Naive B cell (primary cell): ENCODE results near the gene KDM8. TPM values are rescaled to one million over a fixed set of nuclear protein-coding genes. Genes with fewer than 3 reads are reported as not detected.

ENCODE experiments used
- ATAC-seq, 2 donors: fragments of 150-1000 bp; cut with Tn5 transposase; 2 replicates each; pipeline ENCODE4 v1.10.0; 2021; ENCODE audit warnings: low read depth in 2 of 2, mild to moderate bottlenecking in 2 of 2, moderate library complexity in 2 of 2
- DNase-seq: peaks from one replicate; pipeline ENCODE4 v3.0.0; 2022
- H3K27ac Mint-ChIP-seq, 6 donors: one replicate each; pipeline ENCODE4 v1.8.0; 2020 to 2022; ENCODE audit warnings: mild to moderate bottlenecking in 6 of 6, mixed read lengths in 6 of 6, moderate library complexity in 5 of 6, inconsistent platforms in 2 of 6
- H3K27me3 Mint-ChIP-seq, 3 donors: one replicate each; pipeline ENCODE4 v1.8.0; 2021 to 2022; ENCODE audit warnings: mixed read lengths in 3 of 3, mild to moderate bottlenecking in 1 of 3
- H3K36me3 Mint-ChIP-seq, 2 donors: one replicate each; pipeline ENCODE4 v1.8.0; 2020 to 2022; ENCODE audit warnings: mixed read lengths in 2 of 2, inconsistent platforms in 1 of 2, mild to moderate bottlenecking in 1 of 2
- H3K4me1 Mint-ChIP-seq, 3 donors: one replicate each; pipeline ENCODE4 v1.8.0; 2020 to 2022; ENCODE audit warnings: mixed read lengths in 3 of 3, inconsistent platforms in 1 of 3, mild to moderate bottlenecking in 1 of 3, moderate library complexity in 1 of 3
- H3K4me3 Mint-ChIP-seq, 8 donors: one replicate each; pipeline ENCODE4 v1.8.0; 2020 to 2022; ENCODE audit warnings: mild to moderate bottlenecking in 8 of 8, mixed read lengths in 8 of 8, moderate library complexity in 8 of 8, inconsistent platforms in 2 of 8
- H3K9me3 Mint-ChIP-seq, 7 donors: one replicate each; pipeline ENCODE4 v1.8.0; 2020 to 2022; ENCODE audit warnings: mixed read lengths in 7 of 7, mild to moderate bottlenecking in 5 of 7, inconsistent platforms in 2 of 7, moderate library complexity in 1 of 7
- polyA plus RNA-seq, 6 donors: library from polyadenylated mRNA; unstranded; fragments of 300-500 nt; fragmentation: Illumina TruSeq; gene quantifications; one replicate each; pipeline ENCODE4 v1.2.3, GENCODE V29; 2021; ENCODE audit warnings: low read depth in 6 of 6

The KDM8 gene
- polyA plus RNA-seq, 6 donors from 2014 or later, result 2.9 to 8.2 (median 4.2) TPM; not detected in 1

- peak overlapping the region in 3 of 6 donors; percentile 34 to 69 (median 68) for H3K27ac Mint-ChIP-seq
- ATAC-seq, result no peak
- H3K9me3 Mint-ChIP-seq, result peaks cover 0 to 2% (median 0%) of the 10 kb centered on the region in 7 donors
- DNase-seq, result no peak
- peaks cover 43 to 64% (median 61%) of the 10 kb centered on the region in 3 donors for H3K4me1 Mint-ChIP-seq
- no peaks in the 10 kb centered on the region for H3K36me3 Mint-ChIP-seq
- no peaks in the 10 kb centered on the region for H3K27me3 Mint-ChIP-seq
- H3K4me3 Mint-ChIP-seq, result peak overlapping the region in 1 of 8 donors; percentile 6
Observed at GRCh38 chr16:27177031-27177774, 26.1 kb upstream of the KDM8 start.

DNA sequence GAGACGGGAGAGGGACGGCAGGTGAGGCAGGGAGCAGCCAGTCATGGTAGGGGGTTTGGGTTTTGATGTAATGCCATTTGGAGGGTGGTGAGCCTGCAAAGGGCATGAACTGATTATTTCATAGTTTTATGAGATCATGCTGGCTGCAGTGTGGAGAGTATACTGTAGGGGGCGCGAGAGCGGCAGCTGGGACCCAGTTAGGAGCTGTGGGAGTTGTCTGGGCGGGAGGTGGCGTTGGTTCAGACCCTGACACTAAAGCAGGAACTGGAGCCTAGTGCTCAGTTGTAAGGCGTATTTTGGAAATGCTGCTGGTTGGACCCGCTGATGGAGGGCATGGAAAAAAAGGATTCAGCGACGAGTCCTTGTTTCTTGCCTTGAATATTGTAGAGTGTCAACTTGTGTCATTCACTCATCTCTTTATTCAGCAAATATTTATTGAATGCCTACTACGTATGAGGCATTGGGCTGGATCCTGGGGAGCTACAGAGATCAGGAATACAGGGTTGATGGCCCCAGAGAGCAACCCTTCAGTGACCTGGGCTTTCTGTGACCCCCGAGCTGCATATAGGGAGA lies 23.7 kb upstream of the KDM8 start:
- H3K36me3 Mint-ChIP-seq, result no peaks in the 10 kb centered on the region
- H3K4me3 Mint-ChIP-seq, result peak overlapping the region in 4 of 8 donors; percentile 2 to 60 (median 40)
- peaks cover 0 to 2% (median 0%) of the 10 kb centered on the region in 7 donors for H3K9me3 Mint-ChIP-seq
- ATAC-seq (peak; percentile 99), DNase-seq (peak; percentile 81)
- H3K27me3 Mint-ChIP-seq, result no peaks in the 10 kb centered on the region
- H3K27ac Mint-ChIP-seq, result peak overlapping the region in 3 of 6 donors; percentile 70 to 83 (median 82)
- peaks cover 31 to 40% (median 40%) of the 10 kb centered on the region in 3 donors for H3K4me1 Mint-ChIP-seq

DNA sequence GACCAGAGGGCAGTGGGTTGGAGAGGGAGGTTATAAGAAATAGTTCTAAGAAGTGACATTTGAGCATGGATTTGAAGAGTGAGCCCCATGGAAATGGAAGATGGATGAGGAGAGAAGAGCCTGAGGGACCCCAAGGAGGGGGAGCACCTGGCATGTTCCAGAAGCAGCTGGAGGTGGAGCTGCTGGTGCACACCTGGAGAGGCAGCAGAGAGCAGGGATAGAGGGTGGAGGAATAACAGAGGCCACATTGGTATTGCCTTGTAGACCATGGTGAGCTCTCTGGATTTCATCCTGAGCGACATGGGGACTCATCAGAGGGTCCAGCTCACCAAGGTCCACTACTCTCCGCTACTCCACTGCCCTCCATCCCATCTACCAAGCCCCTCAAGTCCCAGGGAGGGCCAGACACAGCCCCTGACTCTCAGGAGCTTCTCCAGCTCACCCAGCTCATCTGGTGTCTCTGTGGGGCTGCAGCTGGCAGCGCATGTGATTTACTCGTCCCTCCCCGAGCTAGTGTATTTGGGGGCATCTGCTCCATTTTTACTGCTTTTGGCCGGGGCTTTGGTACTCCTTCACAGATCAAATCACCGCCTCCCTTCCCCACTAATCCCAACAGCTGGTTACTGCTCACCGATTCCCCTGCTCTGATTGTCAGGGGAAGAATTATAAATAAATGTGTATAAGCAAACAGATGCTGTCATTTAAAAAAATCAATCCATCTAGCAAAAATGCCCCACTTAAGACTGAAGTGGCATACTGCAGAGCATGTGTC lies 22.1 kb upstream of the KDM8 start:
- DNase-seq (no peak), ATAC-seq (no peak)
- peaks cover 0 to 2% (median 0%) of the 10 kb centered on the region in 7 donors for H3K9me3 Mint-ChIP-seq
- H3K4me3 Mint-ChIP-seq, result no peak overlapping the region
- H3K27me3 Mint-ChIP-seq, result no peaks in the 10 kb centered on the region
- H3K27ac Mint-ChIP-seq, result peak overlapping the region in 4 of 6 donors; percentile 7 to 93 (median 76)
- no peaks in the 10 kb centered on the region for H3K36me3 Mint-ChIP-seq
- peaks cover 20 to 31% (median 29%) of the 10 kb centered on the region in 3 donors for H3K4me1 Mint-ChIP-seq

DNA sequence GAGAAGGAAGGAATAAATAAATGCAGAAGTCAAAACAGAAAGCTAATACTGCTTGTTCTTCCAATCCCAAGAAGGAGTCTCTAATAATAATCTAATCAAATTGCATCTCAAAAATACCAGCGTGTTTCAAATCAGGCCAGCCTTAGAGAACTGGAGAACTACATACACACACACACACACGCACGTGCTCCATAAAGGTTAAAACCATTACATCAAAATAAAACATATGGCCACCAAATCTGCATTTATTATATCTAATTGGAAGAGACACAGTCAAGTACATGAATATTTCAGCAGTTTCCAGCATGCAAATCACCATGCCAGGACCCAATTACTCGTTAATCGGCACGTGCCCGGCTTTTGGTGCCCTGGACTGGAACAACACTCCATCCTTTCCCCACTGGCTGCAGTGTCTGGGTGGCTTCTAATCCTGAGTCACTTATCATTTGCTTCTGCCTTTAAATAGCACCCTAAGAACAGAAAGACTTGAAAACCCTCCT lies 20.4 kb upstream of the KDM8 start:
- peaks cover 18 to 31% (median 25%) of the 10 kb centered on the region in 3 donors for H3K4me1 Mint-ChIP-seq

DNA sequence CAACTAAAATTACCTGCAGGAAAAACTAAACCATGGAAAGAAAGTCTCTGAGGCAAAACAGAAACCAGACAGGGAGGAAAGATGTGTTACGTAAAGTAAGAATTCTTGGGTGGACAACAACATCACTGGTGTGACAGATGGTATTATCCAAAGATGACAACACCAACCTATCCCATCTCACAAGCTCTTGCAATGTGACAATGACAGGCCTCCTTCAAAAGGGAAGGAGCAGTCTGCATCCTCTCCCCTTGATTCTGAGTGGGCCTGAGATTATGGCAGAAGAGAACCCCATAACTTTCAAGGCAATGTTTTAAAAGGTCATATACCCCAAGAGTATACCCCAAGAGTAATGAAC lies 17.6 kb upstream of the KDM8 start:
- Mint-ChIP-seq H3K27me3 (peaks cover 0 to 7% (median 0%) of the 10 kb centered on the region in 3 donors), H3K4me1 (peaks cover 7 to 11% (median 9%) of the 10 kb centered on the region in 3 donors), H3K9me3 (peaks cover 0 to 2% (median 0%) of the 10 kb centered on the region in 7 donors), H3K36me3 (no peaks in the 10 kb centered on the region), H3K27ac (peak overlapping the region in 1 of 6 donors; percentile 41), H3K4me3 (no peak overlapping the region)
- DNase-seq (no peak), ATAC-seq (no peak)

More for the DNA sequence above, 20.4 kb upstream of the KDM8 start:
- ATAC-seq (no peak), DNase-seq (no peak)
- no peaks in the 10 kb centered on the region for H3K27me3 Mint-ChIP-seq
- H3K27ac Mint-ChIP-seq, result peak overlapping the region in 1 of 6 donors; percentile 41
- peaks cover 0 to 2% (median 0%) of the 10 kb centered on the region in 7 donors for H3K9me3 Mint-ChIP-seq
- H3K4me3 Mint-ChIP-seq, result no peak overlapping the region
- no peaks in the 10 kb centered on the region for H3K36me3 Mint-ChIP-seq

DNA sequence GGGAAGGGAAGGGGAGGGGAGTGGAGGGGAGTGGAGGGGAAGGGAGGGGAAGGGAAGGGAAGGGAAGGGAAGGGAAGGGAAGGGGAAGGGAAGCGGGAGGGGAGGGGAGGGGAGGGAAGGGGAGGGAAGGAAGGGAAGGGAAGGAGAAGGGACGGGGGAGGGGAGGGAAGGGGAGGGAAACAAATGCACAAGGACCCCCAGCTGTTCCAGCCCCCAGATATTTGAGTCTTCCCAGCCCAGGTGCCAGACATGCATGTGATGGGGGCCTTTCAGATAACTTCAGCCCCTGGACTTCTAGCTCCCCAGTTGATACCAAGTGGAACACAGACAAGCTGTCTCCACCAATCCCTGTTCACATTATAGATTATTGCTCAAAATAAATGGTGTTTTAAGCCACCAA lies 14.7 kb upstream of the KDM8 start:
- Mint-ChIP-seq H3K9me3 (peaks cover 0 to 3% (median 0%) of the 10 kb centered on the region in 7 donors), H3K4me3 (no peak overlapping the region), H3K27me3 (peaks cover 0 to 7% (median 0%) of the 10 kb centered on the region in 3 donors), H3K4me1 (peaks cover 3 to 12% (median 5%) of the 10 kb centered on the region in 3 donors), H3K36me3 (no peaks in the 10 kb centered on the region), H3K27ac (peak overlapping the region in 1 of 6 donors; percentile 16)
- ATAC-seq, result no peak
- DNase-seq, result no peak

DNA sequence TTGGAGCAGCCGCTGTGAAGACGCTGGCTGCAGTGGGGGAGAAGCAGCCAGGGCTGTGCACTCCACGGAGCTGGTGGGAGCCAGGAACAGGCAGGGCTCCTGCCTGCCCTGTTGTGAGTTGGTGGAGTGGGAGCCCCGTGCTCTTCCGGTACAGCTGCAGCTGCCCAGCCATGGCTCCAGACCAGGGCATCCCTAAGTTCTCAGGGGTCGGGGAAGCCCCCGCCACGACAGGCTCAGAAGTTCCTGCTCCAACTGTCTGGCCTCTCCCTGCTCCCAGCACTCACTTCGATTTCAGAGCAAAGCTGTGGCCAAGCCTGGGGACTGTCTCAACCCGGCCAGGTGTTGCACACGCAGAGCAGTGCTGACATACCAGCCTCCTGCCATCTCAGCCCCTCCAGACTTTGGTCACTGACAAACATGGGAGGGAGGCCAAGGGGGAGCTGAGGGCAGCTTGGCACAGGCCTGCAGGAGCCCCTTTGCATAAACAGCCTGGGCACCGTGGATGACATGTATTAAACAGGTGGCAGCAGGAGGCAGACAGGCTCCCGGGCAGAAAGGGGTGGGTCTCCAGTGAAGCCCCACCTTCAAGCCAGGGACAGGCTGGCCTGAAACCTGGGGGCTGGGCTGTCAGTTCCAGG lies 13.9 kb upstream of the KDM8 start:
- ATAC-seq (no peak), DNase-seq (no peak)
- Mint-ChIP-seq H3K4me3 (no peak overlapping the region), H3K9me3 (peaks cover 0 to 5% (median 2%) of the 10 kb centered on the region in 7 donors), H3K4me1 (peaks cover 3 to 12% (median 5%) of the 10 kb centered on the region in 3 donors), H3K36me3 (no peaks in the 10 kb centered on the region), H3K27ac (peak overlapping the region in 3 of 6 donors; percentile 15 to 29 (median 22)), H3K27me3 (peaks cover 0 to 7% (median 0%) of the 10 kb centered on the region in 3 donors)

DNA sequence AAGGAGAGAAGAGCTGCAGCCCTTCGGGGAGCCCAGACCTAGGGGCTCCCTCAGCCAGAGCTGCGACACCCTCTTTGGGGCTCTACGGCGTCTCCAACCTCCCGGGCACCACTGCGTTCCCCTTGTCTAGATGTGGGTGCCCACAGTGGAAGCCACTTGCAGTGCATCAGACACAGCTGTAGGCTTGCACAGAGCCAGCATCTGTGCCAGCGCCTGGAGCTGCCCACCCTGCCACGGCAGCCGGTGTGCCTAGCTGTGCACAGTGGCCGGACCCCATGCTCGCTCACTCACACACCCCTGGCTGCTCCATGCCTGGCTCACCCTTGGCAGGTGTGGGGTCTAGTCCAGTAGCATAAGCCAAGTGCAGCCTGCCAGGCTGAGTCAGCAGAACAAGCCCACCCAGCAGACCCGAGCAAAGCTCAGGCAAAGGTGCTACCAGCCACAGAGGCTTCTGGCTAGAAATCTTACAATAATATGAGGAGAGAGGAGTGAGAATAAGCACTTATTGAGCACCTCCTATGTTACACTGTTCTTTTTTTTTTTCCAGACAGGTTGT lies 12.9 kb upstream of the KDM8 start:
- peaks cover 0 to 7% (median 0%) of the 10 kb centered on the region in 3 donors for H3K27me3 Mint-ChIP-seq
- ATAC-seq (no peak), DNase-seq (no peak)
- H3K4me3 Mint-ChIP-seq, result no peak overlapping the region
- H3K9me3 Mint-ChIP-seq, result peaks cover 0 to 12% (median 9%) of the 10 kb centered on the region in 7 donors
- peaks cover 3 to 12% (median 5%) of the 10 kb centered on the region in 3 donors for H3K4me1 Mint-ChIP-seq
- H3K36me3 Mint-ChIP-seq, result peaks cover 0 to 2% of the 10 kb centered on the region in 2 donors
- no peak overlapping the region for H3K27ac Mint-ChIP-seq

- Mint-ChIP-seq H3K4me3 (no peak overlapping the region), H3K36me3 (peaks cover 0 to 8% of the 10 kb centered on the region in 2 donors), H3K9me3 (peaks cover 0 to 13% (median 9%) of the 10 kb centered on the region in 7 donors), H3K27me3 (peaks cover 0 to 7% (median 0%) of the 10 kb centered on the region in 3 donors), H3K4me1 (peaks cover 3 to 7% (median 5%) of the 10 kb centered on the region in 3 donors), H3K27ac (no peak overlapping the region)
- no peak for ATAC-seq
- no peak for DNase-seq
Observed at GRCh38 chr16:27191352-27191924, 11.9 kb upstream of the KDM8 start.

DNA sequence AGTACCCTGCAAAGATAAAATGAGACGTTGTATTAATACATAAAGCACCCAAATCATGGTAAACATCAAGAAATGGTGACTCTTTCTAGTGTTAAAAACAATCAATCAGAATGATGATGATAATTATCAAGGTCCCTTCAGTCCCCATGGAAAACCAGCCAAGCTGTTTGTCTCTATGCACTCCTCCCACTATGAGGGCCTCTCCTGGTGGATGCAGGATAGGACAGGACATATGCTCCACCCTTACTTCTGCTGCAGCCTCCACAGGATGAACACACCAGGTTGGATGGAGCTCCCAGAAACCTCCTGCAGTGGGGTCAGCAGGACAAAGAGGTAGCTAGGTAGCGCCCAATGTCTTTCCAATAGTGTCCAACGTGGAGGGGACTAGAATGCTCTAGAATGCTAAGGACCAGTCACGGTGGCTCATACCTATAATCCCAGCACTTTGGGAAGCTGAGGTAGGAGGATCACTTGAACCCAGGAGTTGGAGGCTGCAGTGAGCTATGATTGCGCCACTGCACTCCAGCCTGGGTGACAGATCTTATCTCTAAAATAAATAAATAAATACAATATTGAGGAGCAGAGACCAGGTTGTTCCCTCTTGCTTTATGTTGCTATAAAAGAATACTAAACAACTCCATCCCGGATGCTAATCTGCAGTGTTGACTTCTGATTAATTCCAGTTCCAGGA lies 9.9 kb upstream of the KDM8 start:
- DNase-seq, result no peak
- Mint-ChIP-seq H3K4me3 (no peak overlapping the region), H3K27ac (no peak overlapping the region), H3K36me3 (peaks cover 0 to 8% of the 10 kb centered on the region in 2 donors), H3K9me3 (peaks cover 0 to 13% (median 11%) of the 10 kb centered on the region in 7 donors), H3K27me3 (peaks cover 0 to 7% (median 0%) of the 10 kb centered on the region in 3 donors), H3K4me1 (peaks cover 7 to 15% (median 7%) of the 10 kb centered on the region in 3 donors)
- no peak for ATAC-seq

GRCh38 chr16:27195076-27195741 lies 8.1 kb upstream of the KDM8 start:
- Mint-ChIP-seq H3K4me3 (no peak overlapping the region), H3K27ac (no peak overlapping the region), H3K4me1 (peaks cover 17 to 32% (median 25%) of the 10 kb centered on the region in 3 donors), H3K36me3 (peaks cover 5 to 8% of the 10 kb centered on the region in 2 donors), H3K9me3 (peaks cover 4 to 19% (median 12%) of the 10 kb centered on the region in 7 donors), H3K27me3 (no peaks in the 10 kb centered on the region)
- DNase-seq, result no peak
- ATAC-seq, result no peak
